HEK293 (cell line): ENCODE results near the gene BTNL9.

Experiments
- CTCF ChIP-seq: fragments of 450-650 bp; formaldehyde crosslinking; IDR thresholded peaks from 2 replicates; pipeline ENCODE4 v1.5.1; 2016; ENCODE audit warnings: missing biosample characterization, missing genetic modification characterization
- SCRT2 ChIP-seq: fragments of 450-650 bp; formaldehyde crosslinking; IDR thresholded peaks from 2 replicates; pipeline ENCODE4 v1.5.1; 2016; ENCODE audit warnings: missing biosample characterization, missing genetic modification characterization
- SP2 ChIP-seq: fragments of 450-650 bp; formaldehyde crosslinking; IDR thresholded peaks from 2 replicates; pipeline ENCODE4 v1.5.1; 2016; ENCODE audit warnings: missing biosample characterization, missing genetic modification characterization
- YY1 ChIP-seq: fragments of 450-650 bp; formaldehyde crosslinking; IDR thresholded peaks from 2 replicates; pipeline ENCODE4 v1.5.1; 2018; ENCODE audit warnings: missing biosample characterization, missing genetic modification characterization
- ZBTB48 ChIP-seq: fragments of 450-650 bp; formaldehyde crosslinking; IDR thresholded peaks from 2 replicates; pipeline ENCODE4 v1.5.1; 2016; ENCODE audit warnings: missing biosample characterization, missing genetic modification characterization
- ZFP37 ChIP-seq: fragments of 450-650 bp; formaldehyde crosslinking; IDR thresholded peaks from 2 replicates; pipeline ENCODE4 v1.5.1; 2016; ENCODE audit warnings: missing biosample characterization, missing genetic modification characterization
- ZNF596 ChIP-seq: fragments of 450-650 bp; IDR thresholded peaks from 2 replicates; pipeline ENCODE4 v1.5.0; 2018; ENCODE audit warnings: missing biosample characterization, mild to moderate bottlenecking, missing genetic modification characterization, moderate library complexity
- ZNF660 ChIP-seq: fragments of 450-650 bp; IDR thresholded peaks from 2 replicates; pipeline ENCODE4 v1.5.1; 2018; ENCODE audit warnings: missing biosample characterization, mild to moderate bottlenecking, missing genetic modification characterization
- ZNF670 ChIP-seq: fragments of 450-650 bp; formaldehyde crosslinking; IDR thresholded peaks from 2 replicates; pipeline ENCODE4 v1.5.1; 2016; ENCODE audit warnings: missing biosample characterization, missing genetic modification characterization, low read depth
- ZSCAN18 ChIP-seq: fragments of 450-650 bp; formaldehyde crosslinking; IDR thresholded peaks from 2 replicates; pipeline ENCODE4 v1.5.1; 2016; ENCODE audit warnings: missing biosample characterization, missing genetic modification characterization
- ZSCAN30 ChIP-seq: fragments of 450-650 bp; IDR thresholded peaks from 2 replicates; pipeline ENCODE4 v1.5.1; 2018; ENCODE audit warnings: missing biosample characterization, mild to moderate bottlenecking, missing genetic modification characterization, moderate library complexity

GRCh38 chr5:181001947-181002346, 38.1 kb upstream of the BTNL9 start:
- no peak for TF ChIP-seq CTCF (tag by site-specific recombination)
- TF ChIP-seq ZNF660 (tag by site-specific recombination), result no peak
- no peak for TF ChIP-seq YY1 (tag by site-specific recombination)
- TF ChIP-seq SCRT2 (tag by site-specific recombination), result no peak
- no peak for TF ChIP-seq ZBTB48 (tag by site-specific recombination)
- TF ChIP-seq ZSCAN30, result no peak
- TF ChIP-seq SP2, result no peak
- no peak for TF ChIP-seq ZFP37
- TF ChIP-seq ZNF596 (tag by site-specific recombination), result no peak
- no peak for TF ChIP-seq ZNF670
- TF ChIP-seq ZSCAN18 (tag by site-specific recombination), result no peak
